IPS-NIHi11 (cell line): ENCODE results near the gene SNAPC2.
A peak's percentile ranks its signal among the peaks of the same experiment; 100 is the strongest.

Experiments used
- DNase-seq: peaks from one replicate; pipeline ENCODE4 v3.0.0; 2012; ENCODE audit warnings: mixed read lengths, low spot score

The SNAPC2 gene

DNA sequence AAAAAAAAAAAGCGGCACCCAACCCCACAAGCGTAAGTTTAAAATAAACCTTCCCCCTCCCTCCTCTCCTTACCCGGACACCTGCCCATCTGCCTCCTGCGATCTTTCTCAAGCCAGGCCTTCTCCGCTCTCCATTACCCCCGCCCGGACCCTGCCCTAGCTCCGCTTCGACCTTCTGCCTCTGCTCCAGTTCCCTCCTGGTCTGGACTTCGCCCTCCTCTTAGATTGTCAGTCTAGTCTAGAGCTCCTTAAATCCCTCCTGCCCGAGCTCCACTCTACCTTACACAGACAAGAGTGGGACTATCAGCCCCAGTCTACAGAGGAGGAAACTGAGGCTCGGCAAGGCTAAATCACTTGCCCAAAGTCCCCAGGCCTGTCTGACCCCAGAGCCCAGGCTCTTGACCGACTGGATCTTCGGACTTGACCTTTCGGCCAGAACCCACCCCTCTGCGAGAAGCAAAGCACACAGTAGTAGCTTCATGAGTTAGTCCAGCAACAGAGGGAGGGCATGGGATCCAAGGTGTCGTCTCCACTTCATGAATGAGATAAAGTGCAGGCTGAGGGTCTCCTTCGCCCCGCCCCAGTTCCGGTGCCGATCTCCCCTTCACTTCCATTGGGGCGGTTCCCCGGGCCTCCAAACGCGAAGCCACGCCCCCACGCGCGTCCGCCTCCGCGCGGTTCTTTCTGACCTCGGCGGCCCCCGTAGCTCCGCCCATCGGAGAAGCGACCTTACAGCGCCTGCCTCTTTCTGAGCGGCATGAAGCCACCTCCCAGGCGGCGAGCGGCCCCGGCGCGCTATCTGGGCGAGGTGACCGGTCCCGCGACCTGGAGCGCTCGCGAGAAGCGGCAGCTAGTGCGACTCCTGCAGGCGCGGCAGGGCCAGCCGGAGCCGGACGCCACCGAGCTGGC, at the start of gene SNAPC2:
Gene SNAPC2, plus strand, starts transcription at position 729 of the 909 bp plus-strand sequence. Its CDS starts 29 bp downstream, at position 758.
- DNase-seq, result peak; percentile 85

DNA sequence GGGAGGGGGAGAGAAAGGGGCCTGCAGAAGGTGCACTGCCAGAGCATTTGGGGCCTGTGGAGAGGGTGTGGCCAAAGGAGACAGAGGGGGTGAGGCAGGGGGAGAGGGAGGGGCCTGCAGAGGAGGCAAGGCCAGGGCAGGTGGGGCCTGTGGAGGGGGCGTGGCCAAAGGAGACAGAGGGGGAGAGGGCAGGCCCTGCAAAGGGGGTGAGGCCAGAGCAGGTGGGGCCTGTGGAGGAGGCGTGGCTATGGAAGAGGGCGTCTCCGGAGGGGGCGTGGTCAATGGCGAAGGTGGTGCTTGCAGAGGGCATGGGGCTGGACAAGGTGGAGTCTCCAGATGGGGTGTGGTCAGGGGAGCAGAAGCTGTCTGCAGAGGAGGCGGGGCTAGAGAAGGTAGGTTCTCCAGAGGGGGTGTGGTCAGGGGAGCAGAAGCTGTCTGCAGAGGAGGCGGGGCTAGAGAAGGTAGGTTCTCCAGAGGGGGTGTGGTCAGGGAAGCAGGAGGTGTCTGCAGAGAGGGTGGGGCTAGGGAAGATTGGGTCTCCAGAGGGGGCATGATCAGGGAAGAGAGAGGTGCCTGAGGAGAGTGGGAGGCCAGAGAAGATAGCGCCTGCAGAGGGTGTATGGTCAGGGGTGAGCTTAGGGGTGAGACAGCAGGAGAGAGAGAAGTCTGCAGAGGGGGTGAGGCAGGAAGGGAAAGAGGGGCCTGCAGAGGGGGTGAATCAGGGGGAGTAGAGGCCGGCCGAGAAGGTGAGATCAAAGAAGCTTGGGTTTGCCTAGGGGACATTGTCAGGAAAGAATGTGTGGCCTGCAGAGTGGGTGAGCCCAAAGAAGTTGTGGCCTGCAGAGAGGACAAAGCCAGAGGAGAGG, 49.3 kb upstream of the SNAPC2 start:
- DNase-seq, result no peak

- peak; percentile 71 for DNase-seq
Observed at GRCh38 chr19:7871437-7872305, 48.5 kb upstream of the SNAPC2 start.

- DNase-seq, result no peak
Observed at GRCh38 chr19:7872306-7873204, 47.6 kb upstream of the SNAPC2 start.

DNA sequence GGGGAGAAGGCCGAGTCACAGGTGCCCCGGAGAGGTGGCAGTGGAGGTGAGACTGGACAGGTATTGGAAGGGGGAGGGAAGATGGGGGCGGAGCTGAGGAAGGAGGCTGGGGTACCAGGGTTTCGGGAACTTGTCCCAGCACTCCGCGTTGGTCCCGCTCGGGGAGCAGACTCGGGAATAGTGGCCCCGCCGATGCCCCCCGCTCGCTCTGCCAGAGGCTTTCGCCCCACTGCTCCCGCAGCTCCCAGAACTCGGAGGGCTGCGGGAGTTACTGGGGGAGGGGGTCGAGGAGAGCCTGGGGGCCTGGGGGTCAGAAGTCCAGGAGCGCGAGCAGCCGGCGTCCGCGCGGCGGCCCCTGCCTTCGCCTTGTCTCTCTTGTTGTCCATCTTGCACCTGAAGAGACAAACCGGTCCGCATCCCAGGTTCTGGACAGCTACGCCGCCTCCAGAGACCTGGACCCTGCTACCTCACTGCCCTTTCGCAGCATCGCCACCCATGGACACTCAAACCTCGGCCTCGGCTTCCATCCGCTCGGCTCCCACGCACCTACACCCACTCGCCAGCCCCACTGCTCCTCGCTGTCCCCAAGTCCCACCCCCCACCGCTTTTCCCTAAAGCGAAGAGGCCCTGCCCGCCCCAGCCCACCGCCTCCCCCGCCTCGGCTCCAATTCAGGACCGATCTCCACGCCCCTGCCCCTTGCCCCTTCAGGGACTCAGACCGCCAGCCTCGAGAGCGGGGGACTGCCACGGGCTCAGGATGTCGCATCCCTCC, 46.6 kb upstream of the SNAPC2 start:
- DNase-seq, result no peak

- DNase-seq, result peak; percentile 82
Observed at GRCh38 chr19:7874076-7874896, 45.9 kb upstream of the SNAPC2 start, which contains the start of gene PRR36. Gene PRR36 (minus strand): TSS chr19:7874390. CDS start chr19:7873689, 701 bp downstream.

- no peak for DNase-seq
Observed at GRCh38 chr19:7874897-7875273, 45.3 kb upstream of the SNAPC2 start.

GRCh38 chr19:7877249-7877836, 42.8 kb upstream of the SNAPC2 start:
- DNase-seq, result no peak

GRCh38 chr19:7879111-7879807, 40.9 kb upstream of the SNAPC2 start:
- DNase-seq, result no peak

DNA sequence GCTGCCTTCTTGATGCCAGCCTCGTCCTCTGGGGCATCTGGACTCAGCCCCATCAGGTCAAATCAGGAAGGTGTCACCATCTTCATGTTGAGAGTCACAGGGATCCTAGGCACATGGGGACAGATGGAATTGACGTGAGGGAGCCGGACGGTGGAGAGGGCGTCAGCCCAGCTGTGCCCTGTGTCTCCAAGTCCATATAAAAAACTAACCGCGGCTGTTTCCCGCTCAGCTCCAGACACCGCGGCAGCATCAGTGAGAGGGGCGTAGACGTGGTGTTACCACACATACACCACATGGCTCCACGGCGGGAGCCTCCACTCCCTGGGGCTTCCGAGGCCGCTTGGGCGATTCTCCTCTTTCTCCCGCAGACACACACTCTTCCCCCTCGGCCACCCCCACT, 40.3 kb upstream of the SNAPC2 start:
- DNase-seq, result no peak

DNA sequence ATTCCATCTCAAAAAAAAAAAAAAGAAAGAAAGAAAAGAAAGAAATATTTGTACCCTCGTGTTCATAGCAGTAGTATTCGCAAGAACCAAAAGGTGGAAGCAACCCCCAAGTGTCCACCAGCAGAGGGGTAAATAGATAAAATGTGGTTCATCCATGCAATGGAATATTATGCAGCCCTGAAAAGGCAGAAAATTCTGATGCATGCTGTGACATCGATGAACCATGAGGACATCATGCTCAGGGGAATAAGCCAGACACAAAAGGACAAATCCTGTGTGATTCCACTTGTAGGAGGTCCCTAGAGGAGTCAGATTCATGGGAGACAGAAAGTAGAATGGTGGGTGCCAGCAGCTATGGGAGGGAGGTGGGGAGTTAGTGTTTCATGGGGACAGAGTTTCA, 38.2 kb upstream of the SNAPC2 start:
- DNase-seq, result no peak

- DNase-seq, result no peak
Observed at GRCh38 chr19:7883105-7883504, 37.0 kb upstream of the SNAPC2 start.

- DNase-seq, result no peak
Observed at GRCh38 chr19:7883796-7884570, 36.2 kb upstream of the SNAPC2 start.

- DNase-seq, result no peak
Observed at GRCh38 chr19:7885818-7886217, 34.3 kb upstream of the SNAPC2 start.

GRCh38 chr19:7887408-7888144, 32.6 kb upstream of the SNAPC2 start:
- no peak for DNase-seq

- peak; percentile 93 for DNase-seq
Observed at GRCh38 chr19:7888145-7888825, 31.9 kb upstream of the SNAPC2 start, which contains the start of gene LRRC8E. Gene LRRC8E (plus strand): TSS chr19:7888510. CDS start chr19:7895604, 7,094 bp downstream.
